T-helper 2 cell treated with Interferon-gamma antibody and Interleukin-4, amounts not matched to agents 5 μg/mL and 100 μg/mL, for 36 hours (primary cell): ENCODE results near the gene NTF4.

Experiments
- DNase-seq: peaks from one replicate; pipeline ENCODE4 v3.0.0; 2021; ENCODE audit warnings: low spot score
- H3K27ac Mint-ChIP-seq: one replicate; pipeline ENCODE4 v1.8.0; 2021; ENCODE audit warnings: mild to moderate bottlenecking, mixed read lengths
- H3K27me3 Mint-ChIP-seq: one replicate; pipeline ENCODE4 v1.8.0; 2021; ENCODE audit warnings: low read depth, mixed read lengths
- H3K36me3 Mint-ChIP-seq: one replicate; pipeline ENCODE4 v1.8.0; 2021; ENCODE audit warnings: low read depth, mixed read lengths
- H3K4me1 Mint-ChIP-seq: one replicate; pipeline ENCODE4 v1.8.0; 2021; ENCODE audit warnings: low read depth, mixed read lengths
- H3K4me3 Mint-ChIP-seq: one replicate; pipeline ENCODE4 v1.8.0; 2022; ENCODE audit warnings: mild to moderate bottlenecking, moderate library complexity, mixed read lengths
- H3K9me3 Mint-ChIP-seq: one replicate; pipeline ENCODE4 v1.8.0; 2021; ENCODE audit warnings: mixed read lengths

NTF4 gene

GRCh38 chr19:49101160-49101559 is 36.5 kb upstream of the NTF4 start:
- Mint-ChIP-seq H3K4me3 (no peak overlapping the region), H3K9me3 (no peaks in the 10 kb centered on the region), H3K36me3 (peaks cover 54% of the 10 kb centered on the region), H3K27ac (no peak overlapping the region), H3K4me1 (peaks cover 6% of the 10 kb centered on the region), H3K27me3 (no peaks in the 10 kb centered on the region)
- DNase-seq: no peak

GRCh38 chr19:49098795-49099194 is 34.2 kb upstream of the NTF4 start:
- no peak for DNase-seq
- Mint-ChIP-seq H3K27me3 (no peaks in the 10 kb centered on the region), H3K36me3 (peaks cover 52% of the 10 kb centered on the region), H3K4me3 (no peak overlapping the region), H3K9me3 (no peaks in the 10 kb centered on the region), H3K27ac (peak overlapping the region; percentile 75), H3K4me1 (peaks cover 6% of the 10 kb centered on the region)

- H3K36me3 Mint-ChIP-seq: peaks cover 56% of the 10 kb centered on the region
- no peaks in the 10 kb centered on the region for H3K9me3 Mint-ChIP-seq
- H3K27me3 Mint-ChIP-seq: no peaks in the 10 kb centered on the region
- peak overlapping the region; percentile 75 for H3K27ac Mint-ChIP-seq
- H3K4me1 Mint-ChIP-seq: peaks cover 6% of the 10 kb centered on the region
- DNase-seq: peak; percentile 60
- no peak overlapping the region for H3K4me3 Mint-ChIP-seq
Observed at GRCh38 chr19:49097453-49098288, 33.1 kb upstream of the NTF4 start.

GRCh38 chr19:49094505-49095482 is 30.2 kb upstream of the NTF4 start:
- no peak for DNase-seq
- peaks cover 61% of the 10 kb centered on the region for H3K36me3 Mint-ChIP-seq
- no peak overlapping the region for H3K27ac Mint-ChIP-seq

GRCh38 chr19:49092686-49093085 is 28.1 kb upstream of the NTF4 start:
- H3K9me3 Mint-ChIP-seq: no peaks in the 10 kb centered on the region
- DNase-seq: no peak
- peaks cover 53% of the 10 kb centered on the region for H3K36me3 Mint-ChIP-seq
- H3K4me3 Mint-ChIP-seq: no peak overlapping the region
- H3K27me3 Mint-ChIP-seq: no peaks in the 10 kb centered on the region
- H3K27ac Mint-ChIP-seq: no peak overlapping the region
- H3K4me1 Mint-ChIP-seq: peaks cover 14% of the 10 kb centered on the region

More at GRCh38 chr19:49094505-49095482, 30.2 kb upstream of the NTF4 start:
- Mint-ChIP-seq H3K4me3 (no peak overlapping the region), H3K9me3 (no peaks in the 10 kb centered on the region), H3K27me3 (no peaks in the 10 kb centered on the region), H3K4me1 (peaks cover 12% of the 10 kb centered on the region)

GRCh38 chr19:49091391-49092038 is 26.9 kb upstream of the NTF4 start:
- Mint-ChIP-seq H3K27me3 (no peaks in the 10 kb centered on the region), H3K4me1 (peaks cover 19% of the 10 kb centered on the region), H3K36me3 (peaks cover 52% of the 10 kb centered on the region), H3K9me3 (no peaks in the 10 kb centered on the region), H3K4me3 (no peak overlapping the region), H3K27ac (no peak overlapping the region)
- no peak for DNase-seq

- Mint-ChIP-seq H3K27ac (peak overlapping the region; percentile 88), H3K27me3 (peaks cover 2% of the 10 kb centered on the region), H3K36me3 (peaks cover 32% of the 10 kb centered on the region), H3K9me3 (no peaks in the 10 kb centered on the region), H3K4me1 (peaks cover 26% of the 10 kb centered on the region), H3K4me3 (peak overlapping the region; percentile 97)
- DNase-seq: no peak
Observed at GRCh38 chr19:49086296-49086695, 21.7 kb upstream of the NTF4 start.

- no peaks in the 10 kb centered on the region for H3K9me3 Mint-ChIP-seq
- peaks cover 30% of the 10 kb centered on the region for H3K36me3 Mint-ChIP-seq
- DNase-seq: no peak
- H3K4me3 Mint-ChIP-seq: peak overlapping the region; percentile 97
- peaks cover 25% of the 10 kb centered on the region for H3K4me1 Mint-ChIP-seq
- H3K27ac Mint-ChIP-seq: peak overlapping the region; percentile 88
- peaks cover 2% of the 10 kb centered on the region for H3K27me3 Mint-ChIP-seq
Observed at GRCh38 chr19:49085868-49086232, 21.2 kb upstream of the NTF4 start.

- H3K27ac Mint-ChIP-seq: peak within 1 kb of the TSS; percentile 88
- H3K4me3 Mint-ChIP-seq: peak within 1 kb of the TSS; percentile 97
- no peaks in the 10 kb centered on the region for H3K9me3 Mint-ChIP-seq
- H3K4me1 Mint-ChIP-seq: peaks cover 23% of the 10 kb centered on the region
- peaks cover 2% of the 10 kb centered on the region for H3K27me3 Mint-ChIP-seq
- H3K36me3 Mint-ChIP-seq: peaks cover 25% of the 10 kb centered on the region
- DNase-seq: peak; percentile 100
Observed at GRCh38 chr19:49085020-49085867, 20.6 kb upstream of the NTF4 start, which contains the start of gene SNRNP70. TSS of gene SNRNP70 (plus strand) at chr19:49085451. CDS start at chr19:49086415, 964 bp downstream.

GRCh38 chr19:49084206-49085019 is 19.8 kb upstream of the NTF4 start:
- H3K9me3 Mint-ChIP-seq: no peaks in the 10 kb centered on the region
- no peak for DNase-seq
- H3K27ac Mint-ChIP-seq: peak overlapping the region; percentile 88
- peaks cover 2% of the 10 kb centered on the region for H3K27me3 Mint-ChIP-seq
- H3K4me1 Mint-ChIP-seq: peaks cover 21% of the 10 kb centered on the region
- peak overlapping the region; percentile 97 for H3K4me3 Mint-ChIP-seq
- peaks cover 20% of the 10 kb centered on the region for H3K36me3 Mint-ChIP-seq

- H3K4me3 Mint-ChIP-seq: no peak overlapping the region
Observed at GRCh38 chr19:49081273-49081672, 16.7 kb upstream of the NTF4 start.

GRCh38 chr19:49080392-49080791 is 15.8 kb upstream of the NTF4 start:
- H3K27me3 Mint-ChIP-seq: peaks cover 2% of the 10 kb centered on the region
- H3K4me3 Mint-ChIP-seq: no peak overlapping the region
- no peak for DNase-seq
- no peaks in the 10 kb centered on the region for H3K36me3 Mint-ChIP-seq
- H3K27ac Mint-ChIP-seq: no peak overlapping the region
- H3K4me1 Mint-ChIP-seq: peaks cover 3% of the 10 kb centered on the region
- H3K9me3 Mint-ChIP-seq: no peaks in the 10 kb centered on the region

More at GRCh38 chr19:49081273-49081672, 16.7 kb upstream of the NTF4 start:
- Mint-ChIP-seq H3K27ac (no peak overlapping the region), H3K9me3 (no peaks in the 10 kb centered on the region), H3K27me3 (peaks cover 2% of the 10 kb centered on the region), H3K36me3 (peaks cover 5% of the 10 kb centered on the region), H3K4me1 (peaks cover 6% of the 10 kb centered on the region)
- DNase-seq: no peak
